ENCODE data around the gene ZNF641.
A peak's percentile ranks its signal among the peaks of the same experiment; 100 is the strongest.

The ZNF641 gene

GRCh38 chr12:48350249-48351021 is at the start of gene ZNF641:
ZNF641 (minus strand) TSS chr12:48350919; CDS start chr12:48348090, 2,829 bp downstream.
- DNase-seq (ENCODE audit: low read depth in 2 of 2), result peak; percentile 67

GRCh38 chr12:48390026-48390425 is 39.3 kb upstream of the ZNF641 start:
- no peak for DNase-seq (ENCODE audit: low read depth in 2 of 2)

GRCh38 chr12:48389409-48389808 is 38.7 kb upstream of the ZNF641 start:
- DNase-seq (ENCODE audit: low read depth in 2 of 2), result no peak

GRCh38 chr12:48388938-48389337 is 38.2 kb upstream of the ZNF641 start:
- DNase-seq (ENCODE audit: low read depth in 2 of 2), result no peak

- DNase-seq (ENCODE audit: low read depth in 2 of 2), result no peak
Measured at GRCh38 chr12:48388460-48388859, 37.7 kb upstream of the ZNF641 start.

GRCh38 chr12:48380596-48380995 is 29.9 kb upstream of the ZNF641 start:
- no peak for DNase-seq (ENCODE audit: low read depth in 2 of 2)

- DNase-seq (ENCODE audit: low read depth in 2 of 2), result no peak
Measured at GRCh38 chr12:48379794-48380193, 29.1 kb upstream of the ZNF641 start.

- DNase-seq (ENCODE audit: low read depth in 2 of 2), result no peak
Measured at GRCh38 chr12:48377646-48378045, 26.9 kb upstream of the ZNF641 start.

- no peak for DNase-seq (ENCODE audit: low read depth in 2 of 2)
Measured at GRCh38 chr12:48374164-48374563, 23.4 kb upstream of the ZNF641 start.

GRCh38 chr12:48366131-48366530 is 15.4 kb upstream of the ZNF641 start:
- no peak for DNase-seq (ENCODE audit: low read depth in 2 of 2)

GRCh38 chr12:48361664-48362339 is 11.1 kb upstream of the ZNF641 start:
- no peak for DNase-seq (ENCODE audit: low read depth in 2 of 2)

GRCh38 chr12:48358937-48359513 is 8.3 kb upstream of the ZNF641 start:
- no peak for DNase-seq (ENCODE audit: low read depth in 2 of 2)

- DNase-seq (ENCODE audit: low read depth in 2 of 2), result no peak
Measured at GRCh38 chr12:48356041-48356768, 5.5 kb upstream of the ZNF641 start.

- DNase-seq (ENCODE audit: low read depth in 2 of 2), result no peak
Measured at GRCh38 chr12:48352157-48352760, 1.5 kb upstream of the ZNF641 start.

- no peak for DNase-seq (ENCODE audit: low read depth in 2 of 2)
Measured at GRCh38 chr12:48351022-48351708, 446 bp upstream of the ZNF641 start.

- DNase-seq (ENCODE audit: low read depth in 2 of 2), result no peak
Measured at GRCh38 chr12:48349471-48349870, 1.2 kb downstream of the ZNF641 start.

- DNase-seq (ENCODE audit: low read depth in 2 of 2), result no peak
Measured at GRCh38 chr12:48342980-48343379, 7.7 kb downstream of the ZNF641 start.

- DNase-seq (ENCODE audit: low read depth in 2 of 2), result no peak
Measured at GRCh38 chr12:48340943-48341342, 9.8 kb downstream of the ZNF641 start.

GRCh38 chr12:48339442-48340117 is 11.1 kb downstream of the ZNF641 start:
- no peak for DNase-seq (ENCODE audit: low read depth in 2 of 2)

- no peak for DNase-seq (ENCODE audit: low read depth in 2 of 2)
Measured at GRCh38 chr12:48336564-48336963, 14.2 kb downstream of the ZNF641 start.

- no peak for DNase-seq (ENCODE audit: low read depth in 2 of 2)
Measured at GRCh38 chr12:48336061-48336460, 14.7 kb downstream of the ZNF641 start.

Measured in stimulated activated CD8-positive, alpha-beta memory T cell treated with anti-CD3 and anti-CD28 coated beads, Interleukin-2, amount 100 ng/mL, for 1 hour (primary cell).